Glutamatergic neuron (in vitro differentiated cells): ENCODE data around the gene SLC25A13. TPM values are rescaled to one million over a fixed set of nuclear protein-coding genes. Genes with fewer than 3 reads are reported as not detected.

Experiments used
- DNase-seq: peaks from one replicate; pipeline ENCODE4 v3.0.0; 2022
- H3K27ac Mint-ChIP-seq: one replicate; pipeline ENCODE4 v1.8.0; 2020; ENCODE audit warnings: mild to moderate bottlenecking, mixed read lengths, inconsistent platforms; ENCODE audit not compliant: unreplicated experiment
- H3K27me3 Mint-ChIP-seq: one replicate; pipeline ENCODE4 v1.8.0; 2020; ENCODE audit warnings: mild to moderate bottlenecking, moderate library complexity, mixed read lengths, inconsistent platforms; ENCODE audit not compliant: unreplicated experiment
- H3K36me3 Mint-ChIP-seq: one replicate; pipeline ENCODE4 v1.8.0; 2020; ENCODE audit warnings: mild to moderate bottlenecking, mixed read lengths, inconsistent platforms; ENCODE audit not compliant: unreplicated experiment
- H3K4me1 Mint-ChIP-seq: one replicate; pipeline ENCODE4 v1.8.0; 2020; ENCODE audit warnings: mild to moderate bottlenecking, low read depth, mixed read lengths, inconsistent platforms; ENCODE audit not compliant: unreplicated experiment
- H3K4me3 Mint-ChIP-seq: one replicate; pipeline ENCODE4 v1.8.0; 2020; ENCODE audit warnings: mild to moderate bottlenecking, mixed read lengths, inconsistent platforms; ENCODE audit not compliant: unreplicated experiment
- H3K9me3 Mint-ChIP-seq: one replicate; pipeline ENCODE4 v1.8.0; 2020; ENCODE audit warnings: mild to moderate bottlenecking, moderate library complexity, mixed read lengths, inconsistent platforms; ENCODE audit not compliant: unreplicated experiment
- CTCF ChIP-seq: fragments of 200-600 bp; sonication (generic); IDR thresholded peaks from one replicate; pipeline ENCODE4 v1.5.0; 2021; ENCODE audit not compliant: partially characterized antibody, unreplicated experiment
- total RNA-seq: library from RNA; stranded (reverse); fragmentation: NEBNext Ultra II Directional; extraction: Animal tissue kit (Norgen Biotek cat#: 25700); gene quantifications from one replicate; pipeline ENCODE4 v1.2.1, GENCODE V29; 2021; ENCODE audit not compliant: unreplicated experiment

SLC25A13 gene
- total RNA-seq, 1 donor from 2014 or later: 48.5 TPM

DNA sequence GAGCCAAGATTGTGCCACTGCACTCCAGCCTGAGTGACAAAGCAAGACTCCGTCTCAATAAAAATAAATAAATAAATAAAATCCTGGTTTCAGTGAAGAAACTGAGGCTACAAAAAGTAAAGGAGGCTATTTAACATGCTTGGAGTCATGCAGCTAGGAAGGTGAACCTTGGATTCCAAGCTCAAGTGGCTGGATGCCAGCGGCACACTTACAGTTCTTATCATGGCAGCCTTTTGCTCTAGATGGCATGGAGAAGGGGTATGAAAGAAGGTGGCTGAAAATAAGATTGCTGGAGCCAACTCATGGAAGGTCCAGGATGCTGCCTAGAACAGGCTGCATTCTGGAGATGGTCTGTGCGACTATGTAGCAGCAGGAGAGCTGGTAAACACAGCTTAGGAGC lies 170.0 kb downstream of the SLC25A13 start:
- H3K27me3 Mint-ChIP-seq: no peaks in the 10 kb centered on the region
- no peak for DNase-seq
- TF ChIP-seq CTCF: no peak
- no peaks in the 10 kb centered on the region for H3K36me3 Mint-ChIP-seq
- H3K4me1 Mint-ChIP-seq: no peaks in the 10 kb centered on the region
- no peaks in the 10 kb centered on the region for H3K9me3 Mint-ChIP-seq
- H3K27ac Mint-ChIP-seq: no peak overlapping the region
- no peak overlapping the region for H3K4me3 Mint-ChIP-seq

- Mint-ChIP-seq H3K36me3 (no peaks in the 10 kb centered on the region), H3K9me3 (peaks cover 2% of the 10 kb centered on the region), H3K27me3 (no peaks in the 10 kb centered on the region), H3K27ac (no peak overlapping the region), H3K4me1 (no peaks in the 10 kb centered on the region), H3K4me3 (no peak overlapping the region)
- TF ChIP-seq CTCF: no peak
- no peak for DNase-seq
These were observed 177.7 kb downstream of the SLC25A13 start for GRCh38 chr7:96144260-96144526.

GRCh38 chr7:96143495-96144259 lies 178.2 kb downstream of the SLC25A13 start:
- no peak overlapping the region for H3K27ac Mint-ChIP-seq
- H3K36me3 Mint-ChIP-seq: no peaks in the 10 kb centered on the region
- peaks cover 2% of the 10 kb centered on the region for H3K9me3 Mint-ChIP-seq
- DNase-seq: no peak
- H3K27me3 Mint-ChIP-seq: no peaks in the 10 kb centered on the region
- no peak overlapping the region for H3K4me3 Mint-ChIP-seq
- H3K4me1 Mint-ChIP-seq: no peaks in the 10 kb centered on the region
- TF ChIP-seq CTCF: no peak

GRCh38 chr7:96136600-96137239 lies 185.2 kb downstream of the SLC25A13 start:
- Mint-ChIP-seq H3K27me3 (no peaks in the 10 kb centered on the region), H3K27ac (no peak overlapping the region), H3K4me1 (no peaks in the 10 kb centered on the region), H3K9me3 (peaks cover 2% of the 10 kb centered on the region), H3K36me3 (no peaks in the 10 kb centered on the region), H3K4me3 (no peak overlapping the region)
- DNase-seq: no peak
- no peak for TF ChIP-seq CTCF

GRCh38 chr7:96135241-96135640 lies 186.7 kb downstream of the SLC25A13 start:
- Mint-ChIP-seq H3K27me3 (peaks cover 3% of the 10 kb centered on the region), H3K4me1 (no peaks in the 10 kb centered on the region), H3K36me3 (no peaks in the 10 kb centered on the region), H3K27ac (no peak overlapping the region), H3K4me3 (no peak overlapping the region), H3K9me3 (no peaks in the 10 kb centered on the region)
- TF ChIP-seq CTCF: no peak
- DNase-seq: no peak
